ENCODE results near the gene PKDCC.
A peak's percentile ranks its signal among the peaks of the same experiment; 100 is the strongest.

The PKDCC gene

DNA sequence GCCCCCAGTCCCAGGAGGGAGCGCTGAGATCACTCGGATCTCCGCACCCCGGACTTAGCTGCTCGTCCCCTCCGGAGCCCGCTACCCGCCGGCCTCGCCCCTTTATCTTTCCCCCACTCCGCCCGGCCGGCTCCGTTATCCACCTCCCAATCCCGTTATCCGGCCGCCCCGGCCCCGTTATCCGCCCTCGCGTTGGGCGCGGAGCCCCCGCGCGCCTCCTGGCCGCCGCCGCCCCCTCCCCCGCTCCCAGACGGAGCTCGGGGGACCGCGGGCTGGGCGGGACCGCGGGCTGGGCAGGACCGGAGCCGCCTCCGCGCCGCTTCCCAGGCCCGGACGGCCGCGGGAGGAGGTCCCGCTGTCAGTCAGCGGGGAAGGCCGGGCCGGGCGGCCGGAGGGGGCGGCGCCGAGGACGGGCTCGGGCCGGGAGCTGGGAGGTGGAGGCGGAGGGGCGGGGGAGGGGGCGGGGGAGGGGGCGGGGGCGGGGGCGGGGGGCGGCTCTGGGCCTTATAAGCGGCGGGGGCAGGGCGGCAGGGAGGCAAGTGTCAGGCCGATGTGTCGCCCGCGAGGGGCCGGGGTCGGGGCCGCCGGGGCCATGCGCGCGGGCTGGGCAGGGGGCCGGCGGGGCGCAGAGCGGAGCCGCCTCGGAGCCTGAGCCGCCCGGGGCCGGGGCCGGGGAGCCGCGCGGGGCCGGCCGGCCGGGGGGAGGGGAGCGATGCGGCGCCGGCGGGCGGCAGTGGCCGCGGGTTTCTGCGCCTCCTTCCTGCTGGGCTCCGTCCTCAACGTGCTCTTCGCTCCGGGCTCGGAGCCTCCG, at the start of gene PKDCC:
Gene PKDCC (plus strand): TSS at position 534 of the 811 bp plus-strand sequence. CDS start 179 bp downstream, at position 713.
- DNase-seq (ENCODE audit: low read depth in 2 of 2), result peak in 1 of 2 donors; percentile 19

- DNase-seq (ENCODE audit: low read depth in 2 of 2), result no peak
Measured at GRCh38 chr2:41998186-41999127, 49.4 kb upstream of the PKDCC start.

- DNase-seq (ENCODE audit: low read depth in 2 of 2), result no peak
Measured at GRCh38 chr2:41999128-41999480, 48.7 kb upstream of the PKDCC start.

DNA sequence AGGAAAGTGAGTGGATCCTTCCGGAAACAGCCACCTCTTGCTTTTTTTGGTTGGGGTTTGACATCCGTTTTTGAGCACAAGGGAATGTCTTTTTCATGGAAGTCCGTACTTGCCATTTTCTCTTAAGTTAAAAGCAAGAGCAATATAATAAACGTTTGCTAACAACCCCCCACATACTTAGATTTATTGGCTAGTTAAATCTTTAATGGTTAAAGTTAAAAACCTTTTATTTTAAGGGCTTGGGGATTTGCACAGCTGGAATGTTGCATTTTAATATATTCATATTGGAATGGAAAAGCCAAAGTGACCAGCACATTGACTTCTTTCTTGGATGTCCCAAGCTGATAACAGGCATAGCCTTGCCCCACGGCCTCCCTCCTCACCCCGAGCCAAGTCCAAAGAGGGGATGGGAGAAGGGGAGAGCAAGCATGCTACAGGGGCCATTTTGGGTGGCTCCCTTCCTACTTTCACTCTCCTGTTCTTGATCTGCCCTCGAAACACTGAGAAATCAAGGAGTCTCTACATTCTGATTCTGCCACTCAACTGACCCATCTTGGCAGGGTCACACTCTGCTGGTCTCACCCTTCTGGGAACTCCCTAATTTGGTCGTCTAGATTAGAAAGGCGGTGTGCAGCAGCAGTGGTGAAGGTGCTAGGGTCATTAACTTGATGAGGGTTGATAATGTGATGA, 48.1 kb upstream of the PKDCC start:
- no peak for DNase-seq (ENCODE audit: low read depth in 2 of 2)

DNA sequence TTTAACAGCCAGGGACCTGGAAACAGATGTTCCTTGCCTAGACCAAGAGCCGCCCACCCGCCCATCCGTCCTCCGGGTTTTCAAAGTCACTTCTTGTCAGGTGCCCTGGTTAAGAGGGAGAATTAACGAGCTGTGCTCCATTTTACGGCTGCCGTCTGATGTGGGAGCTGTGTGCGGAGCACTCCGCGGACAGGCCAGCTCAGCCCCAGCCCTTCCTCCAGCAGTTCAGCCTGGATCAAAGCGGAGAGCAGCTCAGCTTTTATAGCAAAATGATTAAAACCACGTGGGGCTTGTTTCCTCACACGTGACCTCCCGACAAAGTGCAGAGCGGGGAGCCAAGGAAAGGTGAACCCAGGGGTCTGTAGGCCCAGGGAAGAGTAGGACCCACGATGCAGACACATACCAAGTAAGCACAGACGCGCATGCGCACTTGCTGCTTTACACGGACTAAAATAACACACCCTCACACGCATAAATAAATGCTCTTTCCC, 46.1 kb upstream of the PKDCC start:
- DNase-seq (ENCODE audit: low read depth in 2 of 2), result no peak

DNA sequence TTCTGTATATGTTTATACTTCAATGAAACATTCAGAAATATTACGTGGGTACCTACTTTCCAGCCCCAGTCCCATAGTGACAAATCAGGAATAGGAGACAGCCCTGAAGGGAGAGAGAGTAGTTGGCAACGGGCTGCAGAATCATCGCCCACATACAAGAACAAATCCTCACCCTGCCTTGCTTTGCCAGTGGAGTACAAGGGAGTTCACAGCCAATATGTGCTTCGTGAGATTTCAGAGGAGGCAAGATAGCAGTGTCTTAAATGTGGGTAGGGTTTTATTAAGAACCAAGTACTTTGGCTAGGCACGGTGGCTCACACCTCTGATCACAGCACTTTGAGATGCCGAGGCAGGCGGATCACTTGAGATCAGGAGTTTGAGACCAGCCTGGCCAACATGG, 40.3 kb upstream of the PKDCC start:
- no peak for DNase-seq (ENCODE audit: low read depth in 2 of 2)

DNA sequence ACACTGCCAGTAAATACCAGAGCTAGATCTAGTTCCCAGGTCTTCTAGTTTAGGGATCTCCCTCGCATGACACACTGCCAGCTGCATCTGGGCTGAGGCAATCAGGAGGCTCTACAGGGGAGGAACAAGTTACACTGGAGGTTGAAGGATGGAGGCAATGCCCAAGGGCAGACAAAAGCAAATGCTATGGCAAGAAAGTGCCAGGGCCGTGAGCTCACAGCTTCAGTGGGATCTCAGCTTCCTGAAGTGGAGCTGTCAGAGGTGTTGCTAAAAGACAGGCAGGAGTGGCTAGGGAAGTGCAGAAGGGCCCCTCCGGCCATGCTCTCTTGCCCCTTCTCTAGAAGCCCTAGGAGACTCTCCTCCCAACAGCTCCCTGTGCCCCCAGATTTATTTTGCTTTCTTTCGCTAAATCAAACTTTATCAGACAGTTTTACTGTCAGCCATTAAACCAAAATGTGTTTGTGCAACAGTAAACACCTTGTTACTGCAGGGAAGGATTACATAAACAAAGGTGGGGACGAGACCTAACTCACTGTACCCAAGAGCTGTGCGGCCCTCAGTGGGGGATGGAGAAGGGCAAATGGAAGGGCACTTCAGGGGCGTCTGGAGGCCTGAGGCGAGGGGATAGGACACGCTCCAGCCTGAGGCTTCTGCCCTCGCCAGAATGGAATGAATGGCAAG, 39.4 kb upstream of the PKDCC start:
- no peak for DNase-seq (ENCODE audit: low read depth in 2 of 2)

DNA sequence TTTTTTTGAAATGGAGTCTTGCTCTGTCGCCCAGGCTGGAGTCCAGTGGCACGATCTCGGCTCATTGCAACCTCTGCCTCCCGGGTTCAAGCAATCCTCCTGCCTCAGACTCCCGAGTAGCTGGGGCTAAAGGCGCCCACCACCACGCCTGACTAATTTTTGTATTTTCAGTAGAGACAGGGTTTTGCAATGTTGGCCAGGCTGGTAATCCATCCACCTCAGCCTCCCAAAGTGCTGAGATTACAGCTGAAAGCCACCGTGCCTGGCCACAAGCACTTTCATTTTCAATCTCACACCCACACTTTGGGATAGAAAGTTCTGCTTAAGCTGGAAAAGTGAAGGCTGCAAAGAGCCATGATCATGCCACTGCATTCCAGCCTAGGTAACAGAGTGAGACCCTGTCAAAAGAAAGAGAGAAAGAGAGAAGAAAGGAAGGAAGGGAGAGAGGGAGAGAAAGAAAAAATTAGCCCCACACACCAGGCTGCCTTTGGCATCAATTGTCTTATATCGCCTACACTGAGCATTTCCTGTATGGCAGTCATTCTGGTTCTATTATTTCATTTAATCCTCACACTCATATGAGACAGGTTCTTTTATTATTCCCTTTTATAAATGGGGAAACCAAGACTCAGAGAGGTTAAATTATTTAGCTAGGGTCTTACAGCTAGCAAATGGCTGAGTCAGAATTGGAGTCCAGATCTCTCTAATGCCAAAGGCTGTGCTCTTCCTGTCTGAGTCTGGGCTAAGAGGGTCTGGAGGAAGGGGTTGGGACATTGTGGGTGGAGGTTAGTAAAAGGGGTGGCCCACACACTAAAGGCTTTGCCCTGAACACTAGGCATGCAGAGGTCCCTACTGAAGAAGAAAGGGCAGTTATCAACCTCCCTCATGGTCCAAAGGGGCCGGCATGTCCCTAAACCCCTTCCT, 37.9 kb upstream of the PKDCC start:
- DNase-seq (ENCODE audit: low read depth in 2 of 2), result peak in 1 of 2 donors; percentile 5

DNA sequence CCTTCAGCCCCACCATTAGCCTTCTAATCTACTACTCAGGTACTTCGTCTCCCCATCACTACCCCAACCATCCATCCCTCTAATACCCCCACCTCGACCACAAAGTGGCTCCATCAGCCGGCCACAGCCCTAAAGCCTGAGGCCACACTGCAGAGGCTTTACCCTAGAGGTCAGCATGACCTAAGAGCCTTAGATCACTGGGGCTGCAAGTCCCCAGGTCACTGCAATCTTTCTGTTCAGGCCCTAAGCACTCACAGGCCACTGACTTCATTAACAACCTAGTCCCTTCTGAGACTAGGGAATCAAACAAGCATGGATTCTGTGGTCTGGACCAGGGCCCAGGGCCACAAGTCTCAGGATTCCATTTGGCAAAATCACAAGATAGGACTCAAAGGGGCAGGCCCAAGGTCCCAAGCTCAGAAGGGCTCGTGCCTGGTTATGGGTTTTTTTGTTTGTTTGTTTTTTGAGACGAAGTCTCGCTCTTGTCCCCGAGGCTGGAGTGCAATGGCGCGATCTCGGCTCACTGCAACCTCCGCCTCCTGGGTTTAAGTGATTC, 37.0 kb upstream of the PKDCC start:
- DNase-seq (ENCODE audit: low read depth in 2 of 2), result no peak

GRCh38 chr2:42012137-42012536, 35.7 kb upstream of the PKDCC start:
- DNase-seq (ENCODE audit: low read depth in 2 of 2), result no peak

GRCh38 chr2:42012651-42013050, 35.2 kb upstream of the PKDCC start:
- DNase-seq (ENCODE audit: low read depth in 2 of 2), result no peak

DNA sequence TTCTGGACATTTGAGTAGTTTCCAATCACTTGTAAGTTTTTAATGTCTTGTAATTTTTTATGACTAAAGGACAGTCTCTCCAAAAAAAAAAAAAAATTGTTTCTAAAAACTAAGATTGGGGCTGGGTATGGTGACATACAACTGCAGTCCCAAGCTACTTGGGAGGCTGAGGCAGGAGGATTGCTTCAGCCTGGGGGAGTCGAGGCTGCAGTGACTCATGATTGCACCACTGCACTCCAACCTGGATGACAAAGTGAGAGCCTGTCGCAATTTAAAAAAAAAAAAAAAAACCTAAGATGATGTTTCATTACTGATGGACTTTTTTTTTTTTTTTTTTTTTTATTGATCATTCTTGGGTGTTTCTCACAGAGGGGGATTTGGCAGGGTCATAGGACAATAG, 34.4 kb upstream of the PKDCC start:
- no peak for DNase-seq (ENCODE audit: low read depth in 2 of 2)

DNA sequence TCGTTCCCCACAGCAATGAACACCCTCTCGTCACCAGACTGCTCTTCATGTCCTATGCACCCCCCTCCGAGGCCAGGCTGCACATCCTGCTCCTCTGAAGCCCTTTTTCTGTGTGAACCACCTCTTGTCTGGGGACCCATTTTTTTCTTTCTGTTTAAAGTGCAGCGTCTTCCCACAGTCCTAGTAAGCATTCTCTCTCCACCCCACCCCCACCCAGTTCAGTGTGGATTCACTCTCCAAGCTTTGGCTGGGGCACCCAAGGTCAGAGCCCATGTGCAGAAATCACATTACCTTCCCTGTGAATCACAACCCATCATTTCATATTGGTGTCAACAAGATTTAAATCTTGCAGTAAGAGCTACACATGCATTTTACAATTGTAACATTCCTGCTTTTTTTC, 26.4 kb upstream of the PKDCC start:
- no peak for DNase-seq (ENCODE audit: low read depth in 2 of 2)

DNA sequence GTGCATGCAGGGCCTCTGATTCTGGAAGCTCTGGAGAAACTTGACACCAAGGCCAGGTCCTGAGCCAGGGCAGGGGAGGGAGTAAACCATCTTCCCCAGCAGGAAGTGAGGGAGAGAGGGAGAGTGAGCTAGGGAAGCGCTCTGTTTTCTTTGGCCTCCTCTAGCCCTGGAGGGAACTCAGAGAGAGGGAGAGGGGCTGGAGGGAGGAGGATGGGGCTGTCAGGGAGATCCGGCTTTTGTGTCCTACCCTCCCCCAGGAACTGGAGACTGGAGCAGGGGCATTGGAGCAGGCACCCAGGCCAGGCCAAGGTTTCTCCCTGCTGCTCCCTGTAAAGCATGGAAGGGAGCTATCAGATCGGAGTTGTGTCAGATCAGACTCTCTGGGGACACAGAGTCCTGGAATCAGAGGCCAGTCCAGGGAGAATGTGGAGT, 22.7 kb upstream of the PKDCC start:
- DNase-seq (ENCODE audit: low read depth in 2 of 2), result no peak

DNA sequence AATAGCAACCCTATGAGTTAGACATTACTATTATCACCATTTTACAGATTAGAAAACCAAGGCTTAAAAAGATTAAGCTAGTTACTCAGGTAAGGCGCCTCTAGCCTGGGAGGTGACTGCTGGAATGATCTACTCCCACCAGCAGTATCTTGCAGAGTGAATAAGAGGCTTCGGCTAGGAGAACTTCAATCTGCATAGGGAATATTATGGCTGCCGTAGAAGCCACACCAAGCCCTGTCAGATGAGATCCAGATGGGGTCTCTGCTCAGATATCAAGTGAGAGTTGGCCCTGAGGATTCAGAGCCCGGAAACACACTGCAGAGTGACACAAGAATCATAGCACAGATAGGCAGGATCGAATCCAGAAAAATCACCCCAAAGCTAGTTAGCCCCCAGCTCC, 21.5 kb upstream of the PKDCC start:
- DNase-seq (ENCODE audit: low read depth in 2 of 2), result no peak

DNA sequence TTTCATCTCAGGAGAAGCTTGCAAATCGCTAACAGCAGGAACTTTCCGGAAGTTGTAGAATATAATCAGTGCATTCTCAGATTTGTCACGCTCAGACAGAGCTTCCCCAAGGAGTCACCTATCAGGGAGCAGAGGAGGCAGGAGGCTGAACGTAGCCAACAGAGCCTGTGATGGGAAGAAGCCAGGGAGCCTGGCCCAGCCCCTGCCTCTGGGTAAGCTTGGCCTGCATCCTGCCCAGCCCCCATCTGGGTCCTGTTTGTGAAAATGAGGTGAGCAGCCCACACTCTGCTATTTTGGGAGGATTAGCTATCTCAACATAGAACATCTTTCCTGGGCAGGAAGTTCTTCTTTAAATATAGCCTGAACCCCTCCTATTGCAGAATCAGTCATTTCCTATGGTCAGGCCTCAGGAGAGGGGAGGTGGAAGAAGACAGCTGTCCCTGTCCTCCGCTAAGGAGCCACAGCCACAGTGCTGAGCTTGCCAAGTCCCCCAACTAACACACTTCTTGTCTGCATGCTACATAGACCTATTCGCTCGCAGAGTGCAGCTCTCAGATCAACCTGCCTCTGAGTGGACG, 19.2 kb upstream of the PKDCC start:
- no peak for DNase-seq (ENCODE audit: low read depth in 2 of 2)

DNA sequence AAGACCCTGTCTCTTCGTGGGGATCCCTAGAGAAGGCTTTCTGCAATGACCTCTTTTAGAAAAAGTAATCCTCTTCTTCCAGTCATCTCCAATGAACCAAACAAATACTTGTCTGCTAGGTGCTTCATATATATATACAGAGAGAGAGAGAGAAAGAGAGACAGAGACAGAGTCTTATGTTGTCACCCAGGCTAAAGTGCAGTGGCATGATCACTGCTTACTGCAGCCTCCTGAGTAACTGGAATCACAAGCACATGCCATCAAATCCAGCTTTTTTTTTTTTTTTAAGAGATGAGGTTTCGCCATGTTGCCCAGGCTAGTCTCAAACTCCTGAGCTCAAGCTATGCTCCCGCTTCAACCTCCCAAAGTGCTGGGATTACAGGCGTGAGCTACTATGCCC, 18.6 kb upstream of the PKDCC start:
- DNase-seq (ENCODE audit: low read depth in 2 of 2), result no peak

DNA sequence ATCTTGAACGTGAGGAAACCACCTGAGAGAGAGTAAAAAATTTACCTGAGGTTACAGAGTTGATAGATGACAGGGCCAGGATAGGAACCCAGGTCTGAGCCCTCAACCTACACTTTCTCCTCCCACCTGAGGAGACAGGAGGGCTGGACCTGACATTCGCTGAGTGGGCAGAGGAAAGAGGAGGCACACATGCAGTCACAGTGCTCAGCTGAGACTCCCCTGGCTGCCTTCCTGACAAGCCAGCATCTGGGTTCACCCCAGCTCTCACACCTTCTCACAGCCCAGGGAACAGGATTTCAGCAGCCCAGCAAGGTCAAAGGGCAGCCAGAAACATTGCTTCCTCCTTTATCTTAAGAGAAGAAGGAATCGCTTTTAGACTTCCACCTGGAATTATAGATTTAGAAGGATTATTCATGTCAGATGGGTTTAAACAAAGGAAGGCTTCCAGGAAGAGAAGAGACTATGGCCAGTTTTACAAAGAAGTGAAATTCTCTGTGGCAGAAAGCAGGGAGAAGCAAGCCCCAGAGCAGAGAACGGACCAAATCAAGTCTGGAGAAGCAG, 18.1 kb upstream of the PKDCC start:
- no peak for DNase-seq (ENCODE audit: low read depth in 2 of 2)

- no peak for DNase-seq (ENCODE audit: low read depth in 2 of 2)
Measured at GRCh38 chr2:42030200-42030759, 17.5 kb upstream of the PKDCC start.

Data from stimulated activated CD8-positive, alpha-beta memory T cell treated with anti-CD3 and anti-CD28 coated beads, Interleukin-2, amount 100 ng/mL, for 48 hours (primary cell).